GM18502 (cell line): ENCODE data around the gene MARS2.
"Not testable (repeated sequence)": the region's sequence is repeated elsewhere in the genome, so short reads cannot be mapped to it uniquely, and the experiment has no call there.

Experiments
- ATAC-seq: cut with Tn5 transposase; IDR thresholded peaks from one replicate; pipeline ENCODE4 v1.9.1; 2021; ENCODE audit warnings: mild to moderate bottlenecking; ENCODE audit not compliant: unreplicated experiment, poor library complexity

The MARS2 gene

DNA sequence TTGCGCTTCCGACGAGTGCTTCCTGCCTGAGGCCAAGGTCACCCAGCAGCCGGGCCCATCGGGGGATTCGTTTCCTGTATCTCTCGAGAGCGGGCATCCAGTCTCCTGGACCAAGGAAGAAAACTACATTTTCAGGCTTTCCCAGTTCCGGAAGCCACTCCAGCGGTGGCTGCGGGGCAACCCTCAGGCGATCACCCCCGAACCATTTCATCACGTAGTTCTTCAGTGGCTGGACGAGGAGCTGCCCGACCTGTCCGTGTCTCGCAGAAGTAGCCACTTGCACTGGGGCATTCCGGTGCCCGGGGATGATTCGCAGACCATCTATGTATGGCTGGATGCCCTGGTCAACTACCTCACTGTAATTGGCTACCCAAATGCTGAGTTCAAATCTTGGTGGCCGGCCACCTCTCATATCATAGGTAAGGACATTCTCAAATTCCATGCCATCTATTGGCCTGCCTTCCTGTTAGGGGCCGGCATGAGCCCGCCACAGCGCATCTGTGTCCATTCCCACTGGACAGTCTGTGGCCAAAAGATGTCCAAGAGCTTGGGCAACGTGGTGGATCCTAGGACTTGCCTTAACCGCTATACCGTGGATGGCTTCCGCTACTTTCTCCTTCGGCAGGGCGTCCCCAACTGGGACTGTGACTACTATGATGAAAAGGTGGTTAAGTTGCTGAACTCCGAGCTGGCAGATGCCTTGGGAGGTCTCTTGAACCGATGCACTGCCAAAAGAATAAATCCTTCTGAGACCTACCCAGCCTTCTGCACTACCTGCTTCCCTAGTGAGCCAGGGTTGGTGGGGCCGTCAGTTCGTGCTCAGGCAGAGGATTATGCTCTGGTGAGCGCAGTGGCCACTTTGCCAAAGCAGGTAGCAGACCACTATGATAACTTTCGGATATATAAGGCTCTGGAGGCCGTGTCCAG lies 1.0 kb downstream of the MARS2 start:
- ATAC-seq = no peak

- ATAC-seq = no peak
These were observed 1.7 kb downstream of the MARS2 start for GRCh38 chr2:197706839-197707207.

GRCh38 chr2:197707316-197708213 lies 2.4 kb downstream of the MARS2 start:
- peak; percentile 24 for ATAC-seq

- ATAC-seq = no peak
These were observed 3.2 kb downstream of the MARS2 start for GRCh38 chr2:197708331-197708730.

- not testable (repeated sequence) for ATAC-seq
These were observed 4.0 kb downstream of the MARS2 start for GRCh38 chr2:197709140-197709539.

DNA sequence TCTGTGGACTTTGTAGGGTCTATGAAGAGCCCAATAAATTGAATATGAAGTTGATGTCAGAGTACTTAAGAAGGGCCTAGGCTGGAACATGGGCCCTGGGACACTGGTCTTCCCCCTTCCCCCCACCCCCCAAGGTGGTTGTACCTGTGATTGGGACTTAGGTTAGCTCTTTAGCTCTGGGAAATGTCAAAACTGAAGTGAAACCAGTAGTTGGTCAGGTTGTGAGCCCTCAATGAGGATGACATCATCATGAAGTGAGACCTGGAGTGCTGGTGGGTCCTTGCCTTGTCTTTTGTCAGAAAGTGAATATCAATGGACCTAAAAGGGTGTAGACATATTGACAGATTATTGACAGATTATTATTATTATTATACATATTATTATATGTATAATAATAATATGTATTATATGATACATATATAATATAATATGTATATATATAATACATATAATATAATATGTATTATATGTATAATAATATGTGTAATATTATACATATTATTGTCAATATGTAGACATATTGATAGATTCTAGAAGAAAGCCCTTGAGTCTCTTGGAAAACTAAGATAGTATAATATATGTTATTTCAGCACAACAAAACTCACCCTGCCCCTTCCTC lies 5.4 kb downstream of the MARS2 start:
- peak; percentile 85 for ATAC-seq

GRCh38 chr2:197711578-197711977 lies 6.4 kb downstream of the MARS2 start:
- no peak for ATAC-seq

- ATAC-seq = no peak
These were observed 8.1 kb downstream of the MARS2 start for GRCh38 chr2:197713271-197713670.

- no peak for ATAC-seq
These were observed 12.7 kb downstream of the MARS2 start for GRCh38 chr2:197717863-197718262.

GRCh38 chr2:197727011-197727410 lies 21.8 kb downstream of the MARS2 start:
- ATAC-seq = no peak

DNA sequence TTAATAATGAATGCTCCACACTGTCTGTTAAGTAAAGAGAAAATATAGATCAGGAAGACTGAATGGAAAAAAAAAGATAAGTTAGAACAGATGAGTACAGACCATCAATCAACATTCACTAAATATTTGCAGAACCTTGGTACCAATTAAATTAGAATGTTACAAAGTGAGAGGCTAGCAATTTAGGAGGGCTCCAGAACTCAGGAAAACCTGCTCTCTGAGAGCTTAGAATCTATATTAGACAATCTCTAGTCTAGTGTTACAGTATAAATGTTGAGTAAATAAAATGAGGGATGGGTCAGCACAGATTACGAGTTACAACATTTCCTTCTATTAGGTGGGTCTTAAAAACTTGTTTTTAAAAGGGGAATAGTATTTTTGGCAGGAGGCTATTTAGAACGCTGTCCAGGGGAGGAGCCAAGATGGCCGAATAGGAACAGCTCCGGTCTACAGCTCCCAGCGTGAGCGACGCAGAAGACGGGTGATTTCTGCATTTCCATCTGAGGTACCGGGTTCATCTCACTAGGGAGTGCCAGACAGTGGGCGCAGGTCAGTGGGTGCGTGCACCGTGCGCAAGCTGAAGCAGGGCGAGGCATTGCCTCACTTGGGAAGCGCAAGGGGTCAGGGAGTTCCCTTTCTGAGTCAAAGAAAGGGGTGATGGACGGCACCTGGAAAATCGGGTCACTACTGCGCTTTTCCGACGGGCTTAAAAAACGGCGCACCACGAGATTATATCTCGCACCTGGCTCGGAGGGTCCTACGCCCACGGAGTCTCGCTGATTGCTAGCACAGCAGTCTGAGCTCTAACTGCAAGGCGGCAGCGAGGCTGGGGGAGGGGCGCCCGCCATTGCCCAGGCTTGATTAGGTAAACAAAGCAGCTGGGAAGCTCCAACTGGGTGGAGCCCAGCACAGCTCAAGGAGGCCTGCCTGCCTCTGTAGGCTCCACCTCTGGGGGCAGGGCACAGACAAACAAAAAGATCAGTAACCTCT lies 23.7 kb downstream of the MARS2 start:
- ATAC-seq = not testable (repeated sequence)

GRCh38 chr2:197740200-197740599 lies 35.0 kb downstream of the MARS2 start:
- no peak for ATAC-seq
